ENCODE measurements around the gene OR5AC2. TPM values are rescaled to one million over a fixed set of nuclear protein-coding genes. Genes with fewer than 3 reads are reported as not detected.

Gene OR5AC2, protein sequence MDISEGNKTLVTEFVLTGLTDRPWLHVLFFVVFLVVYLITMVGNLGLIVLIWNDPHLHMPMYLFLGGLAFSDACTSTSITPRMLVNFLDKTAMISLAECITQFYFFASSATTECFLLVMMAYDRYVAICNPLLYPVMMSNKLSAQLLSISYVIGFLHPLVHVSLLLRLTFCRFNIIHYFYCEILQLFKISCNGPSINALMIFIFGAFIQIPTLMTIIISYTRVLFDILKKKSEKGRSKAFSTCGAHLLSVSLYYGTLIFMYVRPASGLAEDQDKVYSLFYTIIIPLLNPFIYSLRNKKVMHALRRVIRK
- total RNA-seq (2014; rRNA removed; shearing (Covaris generic); ENCODE audit: low replicate concordance) = not detected in 2 replicates

DNA sequence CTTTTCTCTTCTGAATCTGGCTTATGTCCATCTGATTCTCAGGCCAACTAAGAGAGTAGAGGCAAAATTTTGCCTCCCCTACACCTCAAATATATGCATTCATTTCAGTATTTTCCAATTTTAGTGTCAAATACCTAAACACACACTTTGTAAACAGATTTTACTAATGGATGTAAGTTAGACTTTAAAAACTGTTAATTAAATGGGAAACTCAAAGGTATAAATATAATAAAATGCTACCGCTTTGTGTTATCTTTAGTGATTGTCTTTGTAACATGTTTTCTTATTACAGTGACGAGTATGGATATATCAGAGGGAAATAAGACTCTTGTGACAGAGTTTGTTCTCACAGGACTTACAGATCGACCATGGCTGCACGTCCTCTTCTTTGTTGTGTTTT is at the start of gene OR5AC2:
TSS of gene OR5AC2 (plus strand) at position 301 of the 400 bp plus-strand sequence. CDS start at position 301, 0 bp downstream.
- H3K4me3 ChIP-seq = no peak within 1 kb of the TSS

DNA sequence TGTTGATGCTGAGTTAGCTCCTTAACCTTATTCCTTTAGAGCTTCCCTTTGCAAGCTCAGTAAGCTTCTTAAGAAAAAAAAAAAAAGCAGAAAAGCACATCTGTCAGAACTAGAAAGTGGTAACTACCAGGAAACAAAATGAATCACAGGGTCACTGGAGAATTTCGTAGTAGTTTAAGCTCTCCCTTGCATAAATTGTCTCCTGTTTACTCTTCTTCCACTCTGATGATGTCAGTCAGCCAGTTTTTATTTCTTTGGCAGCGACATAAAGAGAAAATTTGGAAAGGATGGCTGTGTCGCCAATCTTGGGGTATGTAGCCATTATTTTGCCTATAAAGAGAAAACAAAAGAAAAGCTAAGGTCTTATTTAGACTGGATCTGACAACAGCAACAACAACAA is 48.7 kb upstream of the OR5AC2 start:
- no peak for DNase-seq
- Histone ChIP-seq H3K36me3 (no peaks in the 10 kb centered on the region), H3K9me3 (no peaks in the 10 kb centered on the region)

More for the DNA sequence above, at the start of gene OR5AC2:
- H3K27me3 ChIP-seq = no peaks in the 10 kb centered on the region
- no peaks in the 10 kb centered on the region for H3K9me3 ChIP-seq
- H3K36me3 ChIP-seq = no peaks in the 10 kb centered on the region
- DNase-seq = no peak

DNA sequence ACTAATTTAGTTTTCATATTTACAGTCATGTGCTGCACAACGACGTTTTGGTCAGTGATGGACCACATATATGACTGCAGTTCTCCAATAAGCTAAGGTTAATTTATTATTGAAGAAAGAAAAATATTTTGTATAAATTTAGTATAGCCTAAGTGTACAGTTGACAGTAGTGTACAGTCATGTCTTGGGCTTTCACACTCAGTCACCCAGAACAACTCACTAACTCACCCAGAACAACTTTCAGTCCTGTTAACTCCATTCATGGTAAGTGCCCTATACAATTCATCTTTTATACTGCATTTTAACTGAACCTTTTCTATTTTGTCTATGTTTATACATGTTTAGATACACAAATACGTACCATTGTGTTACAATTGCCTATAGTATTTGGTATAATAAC is 48.1 kb upstream of the OR5AC2 start:
- H3K36me3 ChIP-seq = no peaks in the 10 kb centered on the region
- no peak overlapping the region; the same call in 1 of the 2 replicates for H3K4me3 ChIP-seq
- H3K27me3 ChIP-seq = peaks cover 11% of the 10 kb centered on the region
- H3K9me3 ChIP-seq = no peaks in the 10 kb centered on the region
- DNase-seq = no peak

More for the DNA sequence above, 48.7 kb upstream of the OR5AC2 start:
- Histone ChIP-seq H3K27me3 (peaks cover 14% of the 10 kb centered on the region), H3K4me3 (no peak overlapping the region)

DNA sequence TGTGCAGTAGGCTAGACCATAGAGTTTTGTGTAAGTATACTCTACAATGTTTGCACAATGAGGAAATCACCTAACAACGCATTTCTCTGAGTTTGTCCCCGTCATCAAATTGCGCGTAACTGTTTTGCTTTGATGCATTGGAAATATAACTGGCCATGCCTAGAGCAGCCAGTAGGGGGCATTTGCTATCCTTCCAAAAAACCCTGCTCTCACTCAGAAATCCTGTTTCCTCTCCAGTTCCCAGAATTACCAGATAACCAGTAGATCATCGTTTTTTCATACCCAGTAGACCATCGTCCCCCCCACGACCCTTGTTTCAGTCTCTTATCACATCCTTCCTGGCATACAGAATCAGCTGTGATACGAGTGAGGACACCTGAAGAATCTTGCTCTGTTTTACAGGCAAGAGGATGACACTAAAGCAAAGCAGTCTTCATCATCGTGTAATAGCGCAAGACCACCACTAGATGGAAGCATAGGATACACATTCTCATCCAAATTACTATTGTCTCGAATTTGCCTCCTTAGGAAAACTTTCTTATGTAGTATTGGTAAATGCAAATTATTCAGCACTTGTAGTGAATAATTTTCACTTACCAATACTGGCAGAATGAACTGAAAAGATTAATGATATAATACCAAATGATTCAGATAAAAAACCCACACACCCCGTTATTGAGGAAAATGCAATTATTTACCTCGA is 47.5 kb upstream of the OR5AC2 start:
- Histone ChIP-seq H3K27me3 (peaks cover 11% of the 10 kb centered on the region), H3K9me3 (no peaks in the 10 kb centered on the region), H3K36me3 (no peaks in the 10 kb centered on the region), H3K4me3 (peak overlapping the region; percentile 33)
- peak; percentile 52 for DNase-seq

DNA sequence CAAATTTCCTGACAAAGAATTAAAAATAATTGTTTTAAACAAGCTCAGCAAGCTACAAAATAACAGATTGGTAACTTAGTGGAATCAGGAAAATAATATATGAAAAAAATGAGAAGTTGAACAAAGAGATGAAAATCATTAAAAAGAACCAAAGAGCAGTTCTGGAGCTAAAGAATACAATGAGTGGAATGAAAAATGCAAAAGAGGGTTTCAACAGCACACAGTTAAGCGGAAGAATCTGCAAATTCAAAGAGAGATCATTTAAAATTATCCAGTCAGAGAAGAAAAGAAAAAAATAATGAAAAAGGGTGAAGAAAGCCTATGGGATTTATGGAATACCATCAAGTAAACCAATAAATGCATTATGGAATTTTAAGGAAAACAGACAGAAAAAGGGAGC is 45.6 kb upstream of the OR5AC2 start:
- no peak for DNase-seq
- H3K9me3 ChIP-seq = no peaks in the 10 kb centered on the region
- no peak overlapping the region for H3K4me3 ChIP-seq
- 0 out of 2 replicates have a peak, but pooled peaks cover 2% of the 10 kb centered on the region for H3K27me3 ChIP-seq
- H3K36me3 ChIP-seq = no peaks in the 10 kb centered on the region

DNA sequence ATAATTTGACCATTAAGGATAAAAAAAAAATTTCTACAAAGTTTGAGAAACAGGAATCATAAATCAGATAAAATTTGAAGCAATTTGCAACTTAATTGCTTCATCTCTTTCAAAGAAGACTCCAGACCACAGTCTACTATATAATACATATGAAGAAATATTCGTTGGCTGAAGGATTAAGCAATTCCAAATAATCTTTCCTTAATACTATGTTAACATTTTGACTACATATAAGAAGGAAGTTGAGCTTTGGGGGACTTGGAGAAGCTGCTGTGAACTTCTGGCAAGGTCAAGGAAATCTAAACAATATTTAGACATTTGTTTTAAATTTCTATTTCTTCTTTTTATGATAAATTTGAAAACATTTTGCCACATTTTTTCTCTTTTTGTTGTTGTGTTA is 38.4 kb upstream of the OR5AC2 start:
- Histone ChIP-seq H3K27me3 (no peaks in the 10 kb centered on the region; the same call in 1 of the 2 replicates), H3K4me3 (no peak overlapping the region), H3K9me3 (no peaks in the 10 kb centered on the region), H3K36me3 (no peaks in the 10 kb centered on the region)
- DNase-seq = no peak

DNA sequence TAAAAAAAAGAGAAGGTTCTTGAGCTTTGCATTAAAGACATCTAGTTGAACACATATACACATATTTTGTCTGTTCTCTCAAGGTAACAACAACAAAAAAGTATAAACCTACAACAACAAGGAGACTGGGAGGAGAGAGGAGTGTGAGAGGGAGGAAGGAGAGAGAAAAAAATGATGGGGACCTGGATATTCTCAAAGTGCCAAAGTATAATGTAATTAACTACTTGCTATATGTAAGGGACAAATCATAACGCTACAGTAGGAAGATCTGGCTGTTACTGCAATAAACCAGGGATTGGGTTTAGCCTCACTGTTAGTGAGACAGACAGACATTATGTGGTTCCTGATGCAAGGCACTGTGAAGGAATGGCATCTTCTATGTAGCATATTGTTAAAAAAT is 37.7 kb upstream of the OR5AC2 start:
- Histone ChIP-seq H3K27me3 (no peaks in the 10 kb centered on the region; the same call in 1 of the 2 replicates), H3K36me3 (no peaks in the 10 kb centered on the region), H3K9me3 (no peaks in the 10 kb centered on the region), H3K4me3 (no peak overlapping the region)
- DNase-seq = no peak

DNA sequence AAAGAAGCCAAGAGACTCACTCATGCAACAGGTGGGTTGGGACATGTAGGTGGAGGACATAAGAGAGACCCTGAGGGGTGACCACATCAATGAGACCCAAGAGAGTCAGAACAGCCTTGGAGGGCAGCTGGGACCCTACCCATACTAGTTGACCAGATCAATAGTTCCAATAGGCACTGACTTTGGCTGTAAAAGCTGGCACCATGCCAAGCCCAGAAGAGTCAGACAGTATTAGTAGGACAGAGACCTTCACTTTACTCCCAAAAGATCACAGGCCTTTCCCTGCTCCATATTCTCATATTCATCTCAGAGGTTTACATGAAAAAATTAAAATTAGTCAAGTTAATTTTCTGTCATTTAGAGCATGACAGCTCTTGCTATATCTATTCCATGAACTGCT is 30.9 kb upstream of the OR5AC2 start:
- H3K4me3 ChIP-seq = no peak overlapping the region
- DNase-seq = no peak
- H3K9me3 ChIP-seq = no peaks in the 10 kb centered on the region
- peaks cover 2% of the 10 kb centered on the region; the same call in 1 of the 2 replicates for H3K27me3 ChIP-seq
- H3K36me3 ChIP-seq = no peaks in the 10 kb centered on the region

DNA sequence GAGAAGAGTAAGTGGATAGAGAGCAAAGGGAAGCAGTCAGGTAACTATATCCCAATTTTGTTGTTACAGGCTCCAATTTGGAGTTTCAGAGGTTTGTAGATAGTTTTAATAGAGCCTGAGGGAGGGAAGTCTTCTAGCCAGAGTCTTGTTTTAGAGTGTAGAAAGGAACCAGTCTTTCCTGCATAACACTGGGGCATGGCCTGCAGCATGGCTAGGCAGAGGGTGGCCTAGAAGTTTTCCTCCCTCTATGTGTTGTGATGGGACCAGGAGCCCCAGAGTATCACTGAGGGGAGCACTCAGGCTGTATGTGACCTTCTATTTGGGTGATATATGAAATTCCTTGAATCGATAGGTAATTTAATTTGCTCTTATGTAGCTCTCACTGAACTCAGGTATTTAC is 29.3 kb upstream of the OR5AC2 start:
- peaks cover 2% of the 10 kb centered on the region for H3K27me3 ChIP-seq
- DNase-seq = no peak
- H3K4me3 ChIP-seq = no peak overlapping the region
- no peaks in the 10 kb centered on the region for H3K9me3 ChIP-seq
- no peaks in the 10 kb centered on the region for H3K36me3 ChIP-seq

DNA sequence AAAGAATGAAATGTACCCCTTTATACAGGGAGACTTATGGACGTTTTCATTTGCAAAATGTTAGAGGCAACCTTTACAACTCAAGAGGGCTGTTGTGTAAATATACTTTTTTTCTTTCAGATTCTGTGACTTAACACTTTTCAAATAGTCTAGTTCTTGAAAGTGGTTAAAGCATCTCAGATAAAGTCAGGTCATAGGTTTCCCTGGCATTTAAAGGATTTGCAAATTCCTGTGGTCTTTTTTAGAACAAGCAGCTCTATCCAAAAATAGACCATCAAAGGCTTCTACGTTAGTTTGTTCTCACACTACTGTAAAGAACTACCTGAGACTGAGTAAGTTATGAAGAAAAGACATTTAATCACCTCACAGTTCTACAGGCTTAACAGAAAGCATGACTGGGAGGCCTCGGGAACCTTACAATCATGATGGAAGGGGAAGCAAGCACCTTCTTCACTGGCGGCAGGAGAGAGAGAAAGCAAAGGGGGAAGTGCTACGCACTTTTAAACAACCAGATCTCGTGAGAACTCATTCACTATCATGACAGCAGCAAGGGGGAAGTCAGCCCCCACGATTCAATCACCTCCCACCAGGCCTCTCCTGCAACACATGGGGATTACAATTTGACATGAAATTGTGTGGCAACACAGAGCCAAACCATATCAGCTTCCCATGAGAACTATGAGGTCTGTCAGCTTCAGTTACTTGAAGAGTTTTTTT is 28.6 kb upstream of the OR5AC2 start:
- Histone ChIP-seq H3K36me3 (no peaks in the 10 kb centered on the region), H3K4me3 (no peak overlapping the region), H3K9me3 (no peaks in the 10 kb centered on the region), H3K27me3 (peaks cover 6% of the 10 kb centered on the region)
- no peak for DNase-seq

DNA sequence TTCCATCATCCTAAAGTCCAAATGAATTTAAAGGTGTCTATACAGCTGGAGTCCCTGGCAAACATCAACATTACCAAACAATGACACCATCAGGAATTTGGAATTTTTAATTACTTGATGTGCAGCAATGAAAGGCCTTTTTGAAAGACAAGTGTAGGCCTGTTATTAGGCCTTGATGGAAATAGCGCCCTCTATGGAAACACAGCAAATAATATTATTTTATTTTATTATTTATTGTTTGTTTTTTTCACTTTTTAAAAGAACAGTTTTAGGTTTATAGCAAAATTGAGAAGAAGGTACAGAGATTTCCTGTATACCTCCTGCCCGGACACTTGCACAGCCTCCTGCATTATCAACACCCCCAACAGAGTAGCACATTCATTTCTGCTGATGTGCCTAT is 18.1 kb upstream of the OR5AC2 start:
- Histone ChIP-seq H3K27me3 (no peaks in the 10 kb centered on the region; the same call in 1 of the 2 replicates), H3K36me3 (no peaks in the 10 kb centered on the region), H3K4me3 (no peak overlapping the region), H3K9me3 (no peaks in the 10 kb centered on the region)
- no peak for DNase-seq

DNA sequence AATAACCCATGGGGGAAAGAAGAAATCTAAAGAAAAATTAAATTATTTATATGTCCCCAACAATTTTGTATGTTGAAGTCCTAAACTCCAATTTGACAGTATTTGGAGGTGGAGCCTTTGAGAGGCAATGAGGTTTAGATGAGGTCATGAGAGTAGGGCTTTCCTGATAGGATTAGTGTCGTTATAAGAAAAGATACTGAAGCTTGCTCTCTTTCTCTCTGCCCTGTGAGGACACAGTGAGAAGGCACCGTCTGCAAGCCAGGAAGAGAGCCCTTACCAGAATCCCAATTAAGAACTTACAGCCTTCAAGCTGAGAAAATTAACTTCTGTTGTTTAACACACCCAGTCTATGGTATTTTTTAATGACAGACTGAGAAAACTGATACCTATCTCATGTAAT is 16.1 kb upstream of the OR5AC2 start:
- H3K9me3 ChIP-seq = no peaks in the 10 kb centered on the region
- no peaks in the 10 kb centered on the region for H3K36me3 ChIP-seq
- DNase-seq = no peak
- no peaks in the 10 kb centered on the region; the same call in 1 of the 2 replicates for H3K27me3 ChIP-seq
- H3K4me3 ChIP-seq = no peak overlapping the region

DNA sequence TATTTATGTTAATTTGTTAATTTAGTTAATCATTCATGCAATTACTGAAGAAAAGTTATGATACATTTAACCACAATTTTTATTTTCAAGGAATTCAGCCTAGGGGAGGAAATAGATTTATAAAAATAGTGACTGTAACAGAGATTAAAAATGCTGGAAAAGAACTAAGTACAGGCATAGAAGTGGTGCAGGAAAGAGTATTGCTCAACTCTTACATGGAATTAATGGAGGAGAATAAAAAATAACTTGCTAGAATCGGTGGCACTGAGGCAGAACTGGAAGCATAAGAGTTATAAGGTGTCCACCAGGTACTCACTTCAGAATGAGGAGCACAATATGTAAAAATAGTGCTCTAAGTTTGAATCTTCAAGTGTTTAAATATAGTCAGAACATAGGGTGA is 13.5 kb upstream of the OR5AC2 start:
- DNase-seq = no peak
- Histone ChIP-seq H3K9me3 (no peaks in the 10 kb centered on the region), H3K4me3 (no peak overlapping the region), H3K27me3 (no peaks in the 10 kb centered on the region; the same call in 1 of the 2 replicates), H3K36me3 (no peaks in the 10 kb centered on the region)

DNA sequence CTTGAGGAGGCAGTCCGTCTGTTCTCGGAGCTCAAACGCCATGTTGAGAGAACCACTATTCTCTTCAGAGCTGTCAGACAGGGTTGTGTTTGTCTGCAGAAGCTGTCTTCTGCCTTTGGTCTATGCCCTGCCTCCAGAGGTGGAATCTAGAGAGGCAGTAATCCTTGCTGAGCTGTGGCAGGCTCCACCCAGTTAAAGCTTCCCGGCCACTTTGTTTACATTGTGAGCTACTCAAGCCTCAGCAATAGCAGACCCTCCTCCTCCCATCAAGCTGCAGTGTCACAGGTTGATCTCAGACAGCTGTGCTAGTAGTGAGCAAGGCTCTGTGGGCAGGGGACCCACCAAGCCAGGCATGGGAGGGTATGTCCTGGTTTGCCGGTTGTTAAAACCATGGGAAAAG is 8.9 kb downstream of the OR5AC2 start:
- Histone ChIP-seq H3K4me3 (no peak overlapping the region), H3K36me3 (no peaks in the 10 kb centered on the region), H3K27me3 (no peaks in the 10 kb centered on the region), H3K9me3 (no peaks in the 10 kb centered on the region)
- no peak for DNase-seq

DNA sequence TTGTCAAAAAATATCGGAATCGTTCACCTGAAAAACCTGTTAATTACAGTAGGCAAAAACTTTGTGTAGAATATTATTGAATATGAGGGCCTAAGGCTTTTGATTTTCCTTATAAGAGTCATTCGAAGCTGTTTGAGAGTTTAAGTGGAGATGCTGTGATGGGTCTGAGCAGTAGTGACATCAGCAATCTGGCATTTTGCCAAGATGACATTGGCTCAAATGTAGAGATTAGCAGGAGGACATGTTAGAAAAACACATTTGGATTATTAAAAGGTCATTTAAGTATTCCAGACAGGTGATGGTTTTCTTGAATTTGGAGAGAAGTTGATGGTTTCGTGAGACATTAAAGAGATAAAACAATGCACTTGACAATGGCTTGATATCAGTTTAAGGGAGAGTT is 12.9 kb downstream of the OR5AC2 start:
- no peak for DNase-seq
- Histone ChIP-seq H3K36me3 (no peaks in the 10 kb centered on the region), H3K9me3 (no peaks in the 10 kb centered on the region), H3K4me3 (no peak overlapping the region), H3K27me3 (no peaks in the 10 kb centered on the region)

DNA sequence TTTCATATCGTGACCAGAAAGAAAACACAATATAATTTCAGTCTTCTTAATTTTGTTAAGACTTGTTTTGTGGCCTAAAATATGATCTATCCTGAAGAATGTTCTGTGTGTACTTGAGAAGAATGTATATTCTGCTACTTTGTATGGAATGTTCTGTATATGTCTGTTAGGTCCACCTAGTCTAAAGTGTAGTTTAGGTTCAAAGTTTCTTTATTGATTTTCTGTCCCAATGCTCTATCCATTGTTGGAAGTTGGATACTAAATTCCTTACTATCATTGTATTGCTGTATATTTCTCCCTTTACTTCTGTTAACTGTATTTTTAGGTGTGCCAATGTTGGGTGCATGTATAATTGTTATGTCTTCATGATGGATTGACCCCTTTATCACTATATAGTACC is 21.2 kb downstream of the OR5AC2 start:
- H3K9me3 ChIP-seq = no peaks in the 10 kb centered on the region
- no peaks in the 10 kb centered on the region for H3K27me3 ChIP-seq
- no peak for DNase-seq
- H3K36me3 ChIP-seq = no peaks in the 10 kb centered on the region
- H3K4me3 ChIP-seq = no peak overlapping the region

Data from MG63 (cell line).